Measurements from ENCODE around the gene BAG3. TPM values are rescaled to one million over a fixed set of nuclear protein-coding genes. Genes with fewer than 3 reads are reported as not detected.
"Not testable (repeated sequence)": the region's sequence is repeated elsewhere in the genome, so short reads cannot be mapped to it uniquely, and the experiment has no call there.

BAG3 gene
- total and polyA plus RNA-seq, 2 of the 4 experiments (the other 2 are of a cell fraction), result 5.4 to 42.5 TPM

GRCh38 chr10:119619811-119620210, 31.4 kb upstream of the BAG3 start:
- intact Hi-C loops (cut with micrococcal nuclease); H3K23ac ChIP-seq (ENCODE audit: low read depth, low read length); BruUV-seq (replicated peaks); H2BK15ac ChIP-seq (ENCODE audit: low read depth, low read length); H4K20me1 ChIP-seq (ENCODE audit: insufficient read depth, low read length); H3K79me1 ChIP-seq (ENCODE audit: low read depth in 1 of 2, low read length in 2 of 2); H3K4me1 ChIP-seq (ENCODE audit: control insufficient read depth, insufficient read depth, low read length); H2BK20ac ChIP-seq (ENCODE audit: low read depth, low read length); POLR2A ChIA-PET (ENCODE audit: unreplicated experiment); H3K9me1 ChIP-seq (ENCODE audit: insufficient read depth, low read length); H3K18ac ChIP-seq (ENCODE audit: low read depth, low read length); H3K27me3 ChIP-seq (ENCODE audit: control insufficient read depth, insufficient read depth, low read length); H3K14ac ChIP-seq (replicated peaks; ENCODE audit: low read depth, low read length); H3K4me3 ChIP-seq (ENCODE audit: insufficient read depth, low read depth, low read length); in situ Hi-C loops (cut with MboI; ENCODE audit: low sequenced_read_pairs); H2BK5ac ChIP-seq (ENCODE audit: low read depth, low read length, poor library complexity, severe bottlenecking); DNase-seq; H2AK9ac ChIP-seq (replicated peaks; ENCODE audit: low read depth, low read length, poor library complexity); dilution Hi-C loops (cut with HindIII; ENCODE audit: low sequenced_read_pairs, unreplicated experiment); H3K9me3 ChIP-seq (ENCODE audit: control insufficient read depth, insufficient read depth, low read length); H2AK5ac ChIP-seq (ENCODE audit: low read depth, low read length); H3K4me2 ChIP-seq (ENCODE audit: low read depth, low read length); H3K9ac ChIP-seq (ENCODE audit: low read depth, low read length); ATAC-seq (ENCODE audit: low read depth); H3K56ac ChIP-seq (ENCODE audit: extremely low read depth, insufficient read depth, low read length); H3K36me3 ChIP-seq (ENCODE audit: control insufficient read depth, insufficient read depth, low read length); H4K5ac ChIP-seq (ENCODE audit: low read depth, low read length): not testable (repeated sequence)
- H4K8ac ChIP-seq (ENCODE audit: low read depth in 2 of 2, low read length in 2 of 2), result peak overlapping the region in 1 of 2 experiments; percentile 38; a peak in 1 of 4 replicates
- peak overlapping the region; percentile 15; the same call in 1 of the 2 replicates for H4K91ac ChIP-seq (ENCODE audit: insufficient read depth, low read depth, low read length)
- CTCF ChIA-PET, result interaction anchor here (0.6 to 1.0 kb wide), 3 partner anchors 9 to 264 kb away, joined by 3 to 4 read pairs (median 3); no protein-coding TSS in a partner anchor
- H3K27ac ChIP-seq (ENCODE audit: insufficient read depth, low read length), result peak overlapping the region; percentile 10; the same call in 1 of the 2 replicates
- peak overlapping the region; percentile 5; the same call in 1 of the 2 replicates for H3K4ac ChIP-seq (ENCODE audit: low read depth, low read length)
- H2AFZ ChIP-seq (replicated peaks; ENCODE audit: low read length, poor library complexity), result peak overlapping the region; percentile 69
- H2BK120ac ChIP-seq (ENCODE audit: low read depth, low read length), result peak overlapping the region; percentile 3; the same call in 1 of the 2 replicates
- 100% methylated on average over 1 of the region's 8 CpGs; no CpG with 5 or more reads in 1 of the 2 experiments for WGBS, 2 experiments (ENCODE audit: extremely low coverage in 2 of 2, insufficient read length in 1 of 2)
